GM12873 (cell line): ENCODE data around the gene NOL12.

Experiments
- CTCF ChIP-seq: IDR thresholded peaks from 2 replicates; pipeline ENCODE4 v1.5.1; 2012; ENCODE audit warnings: low read depth, mild to moderate bottlenecking, moderate library complexity, low read length, control low read depth; ENCODE audit not compliant: insufficient read depth; ENCODE audit errors: missing control alignments

Gene NOL12

GRCh38 chr22:37641561-37641949 is 44.6 kb upstream of the NOL12 start:
- no peak for TF ChIP-seq CTCF

- peak; percentile 94 for TF ChIP-seq CTCF
Observed at GRCh38 chr22:37643225-37643847, 42.8 kb upstream of the NOL12 start.

GRCh38 chr22:37647317-37647716 is 38.8 kb upstream of the NOL12 start:
- TF ChIP-seq CTCF, result no peak

- TF ChIP-seq CTCF, result no peak
Observed at GRCh38 chr22:37647928-37648327, 38.2 kb upstream of the NOL12 start.

- TF ChIP-seq CTCF, result no peak
Observed at GRCh38 chr22:37650463-37651136, 35.5 kb upstream of the NOL12 start.

- no peak for TF ChIP-seq CTCF
Observed at GRCh38 chr22:37654563-37655251, 31.4 kb upstream of the NOL12 start.

GRCh38 chr22:37655252-37655563 is 30.9 kb upstream of the NOL12 start:
- TF ChIP-seq CTCF, result no peak
